ENCODE measurements around the gene ADAMTS12. TPM values are rescaled to one million over a fixed set of nuclear protein-coding genes. Genes with fewer than 3 reads are reported as not detected.

ADAMTS12 gene
- total RNA-seq, 1 experiment from 2014 or later, result 6.2 TPM

DNA sequence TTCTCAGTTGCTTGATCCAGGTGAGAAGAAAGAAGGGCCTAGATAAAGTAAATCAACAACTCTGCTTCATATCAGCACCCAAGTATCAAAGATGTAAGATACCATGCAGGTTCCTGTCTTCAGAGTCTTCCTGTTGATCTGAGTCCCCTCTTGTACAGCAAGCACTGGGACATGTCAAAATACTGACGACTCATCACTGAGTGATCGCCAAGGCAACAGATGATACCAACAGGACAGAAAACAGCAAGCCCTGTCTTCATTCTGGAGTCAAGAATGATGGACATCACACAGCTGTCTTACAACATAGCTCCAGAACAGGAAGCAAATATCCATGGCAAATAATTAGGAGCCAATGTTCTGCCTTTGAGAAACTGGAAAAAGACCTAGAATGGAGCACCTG lies 367.3 kb downstream of the ADAMTS12 start:
- no peak overlapping the region for H2AK5ac ChIP-seq (ENCODE audit: insufficient read length, low read length)
- H4K8ac ChIP-seq (replicated peaks; ENCODE audit: insufficient read length, low read depth, low read length), result no peak overlapping the region
- no peaks in the 10 kb centered on the region for H4K20me1 ChIP-seq (ENCODE audit: control insufficient read depth, insufficient read depth, insufficient read length)
- H3K27ac ChIP-seq (ENCODE audit: insufficient read length, low read depth, low read length), result no peak overlapping the region
- no peak for DNase-seq
- H3K9me3 ChIP-seq (ENCODE audit: control insufficient read depth, low read depth, low read length), result no peaks in the 10 kb centered on the region
- no peak overlapping the region for H3T11ph ChIP-seq (ENCODE audit: low read length)
- Mint-ChIP-seq H3K4me3 (no peak overlapping the region), H3K36me3 (ENCODE audit: insufficient read depth in 1 of 3, low read depth in 3 of 3) (peaks cover 0 to 2% (median 0%) of the 10 kb centered on the region in 3 experiments; a peak in 2 of 7 replicates), H3K9me3 (peaks cover 0 to 5% of the 10 kb centered on the region in 2 experiments; a peak in 2 of 5 replicates), H3K4me1 (no peaks in the 10 kb centered on the region), H3K27me3 (ENCODE audit: low read depth) (no peaks in the 10 kb centered on the region; the same call in 1 of the 2 replicates), H3K27ac (no peak overlapping the region)
- no peaks in the 10 kb centered on the region for H3K79me1 ChIP-seq (ENCODE audit: insufficient read depth, low read depth, low read length, poor library complexity, severe bottlenecking)
- no peak overlapping the region for H3K4me2 ChIP-seq (ENCODE audit: insufficient read depth, insufficient read length, low read length)
- no peaks in the 10 kb centered on the region for H3K27me3 ChIP-seq (ENCODE audit: insufficient read depth, low read length)
- WGBS (ENCODE audit: extremely low coverage, insufficient read length, low lambda C conversion rate), result no CpG with 5 or more reads among the region's 2 CpGs
- no peak overlapping the region for H3K18ac ChIP-seq (ENCODE audit: insufficient read length, low read depth, low read length)
- H3K9ac ChIP-seq (ENCODE audit: extremely low read depth, insufficient read length, low read length), result no peak overlapping the region
- H2BK120ac ChIP-seq (ENCODE audit: low read depth, low read length, poor library complexity, severe bottlenecking), result no peak overlapping the region
- no peak overlapping the region for H2BK15ac ChIP-seq (ENCODE audit: low read depth, low read length)
- TF ChIP-seq, protein P1, sequence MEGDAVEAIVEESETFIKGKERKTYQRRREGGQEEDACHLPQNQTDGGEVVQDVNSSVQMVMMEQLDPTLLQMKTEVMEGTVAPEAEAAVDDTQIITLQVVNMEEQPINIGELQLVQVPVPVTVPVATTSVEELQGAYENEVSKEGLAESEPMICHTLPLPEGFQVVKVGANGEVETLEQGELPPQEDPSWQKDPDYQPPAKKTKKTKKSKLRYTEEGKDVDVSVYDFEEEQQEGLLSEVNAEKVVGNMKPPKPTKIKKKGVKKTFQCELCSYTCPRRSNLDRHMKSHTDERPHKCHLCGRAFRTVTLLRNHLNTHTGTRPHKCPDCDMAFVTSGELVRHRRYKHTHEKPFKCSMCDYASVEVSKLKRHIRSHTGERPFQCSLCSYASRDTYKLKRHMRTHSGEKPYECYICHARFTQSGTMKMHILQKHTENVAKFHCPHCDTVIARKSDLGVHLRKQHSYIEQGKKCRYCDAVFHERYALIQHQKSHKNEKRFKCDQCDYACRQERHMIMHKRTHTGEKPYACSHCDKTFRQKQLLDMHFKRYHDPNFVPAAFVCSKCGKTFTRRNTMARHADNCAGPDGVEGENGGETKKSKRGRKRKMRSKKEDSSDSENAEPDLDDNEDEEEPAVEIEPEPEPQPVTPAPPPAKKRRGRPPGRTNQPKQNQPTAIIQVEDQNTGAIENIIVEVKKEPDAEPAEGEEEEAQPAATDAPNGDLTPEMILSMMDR (conservative IDR thresholded peaks at IDR 0.05), result no peak
- H3K56ac ChIP-seq (ENCODE audit: insufficient read length, low read depth, low read length), result no peak overlapping the region
- H3K79me2 ChIP-seq (ENCODE audit: insufficient read depth, low read length), result no peaks in the 10 kb centered on the region
- H2BK5ac ChIP-seq (ENCODE audit: insufficient read length, low read length), result no peak overlapping the region
- no peak overlapping the region for H2AFZ ChIP-seq (ENCODE audit: low read length)
- H3K4ac ChIP-seq (ENCODE audit: low read depth, low read length), result no peak overlapping the region
- H3K23me2 ChIP-seq (ENCODE audit: insufficient read length, low read depth, low read length, poor library complexity, severe bottlenecking), result no peaks in the 10 kb centered on the region
- H3K4me1 ChIP-seq (ENCODE audit: insufficient read depth, low read length), result no peaks in the 10 kb centered on the region
- H2BK20ac ChIP-seq (ENCODE audit: low read depth, low read length, poor library complexity, severe bottlenecking), result no peak overlapping the region
- no peak overlapping the region for H2BK12ac ChIP-seq (ENCODE audit: insufficient read length, low read depth, low read length)
- H4K5ac ChIP-seq (ENCODE audit: insufficient read length, low read depth, low read length), result no peak overlapping the region
- H4K91ac ChIP-seq (ENCODE audit: insufficient read length, low read depth, low read length), result no peak overlapping the region
- H3K23ac ChIP-seq (ENCODE audit: insufficient read length, low read depth, low read length), result no peak overlapping the region
- H3K14ac ChIP-seq (ENCODE audit: insufficient read depth, low read length), result no peak overlapping the region

Measured in H9 (cell line).